ENCODE data around the gene GNS. TPM values are rescaled to one million over a fixed set of nuclear protein-coding genes. Genes with fewer than 3 reads are reported as not detected.

Gene GNS
- total and polyA plus RNA-seq, 8 donors = 7.1 to 66.0 (median 26.0) TPM

DNA sequence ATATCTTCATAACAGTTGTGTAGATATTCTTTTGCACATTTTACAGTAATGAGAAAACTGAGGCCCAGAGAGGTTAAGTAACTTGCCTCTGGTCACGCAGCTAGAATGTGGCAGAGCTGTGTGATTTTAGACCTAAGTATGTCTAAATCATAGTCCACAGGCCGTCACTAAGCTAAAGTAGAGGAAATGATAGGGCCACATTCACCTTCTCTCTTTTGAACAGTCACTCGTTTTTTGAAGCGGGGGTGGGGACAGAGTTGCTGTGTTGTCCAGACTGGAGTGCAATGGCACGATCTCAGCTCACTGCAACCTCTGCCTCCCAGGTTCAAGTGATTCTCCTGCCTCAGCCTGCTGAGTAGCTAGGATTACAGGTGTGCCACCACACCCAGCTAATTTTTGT, 80.4 kb downstream of the GNS start:
- peaks cover 9 to 40% (median 25%) of the 10 kb centered on the region in 3 donors for H3K4me1 ChIP-seq
- intact Hi-C loops (cut with DNase I) = loop anchor here in 1 of 3 donors (10.0 kb wide), 1 partner anchor 74 kb away; no protein-coding TSS in a partner anchor
- 78 to 85% methylated on average over 5 of the region's 5 CpGs for WGBS, 2 donors

GRCh38 chr12:64678248-64678647, 81.0 kb downstream of the GNS start:
- FAIRE-seq (no peak), ATAC-seq (peak in 3 of 4 donors; percentile 31 to 58 (median 40)), DNase-seq (no peak)
- Histone ChIP-seq H3K27ac (no peak overlapping the region), H3K4me3 (no peak overlapping the region), H3K27me3 (no peaks in the 10 kb centered on the region), H3K4me1 (peaks cover 10 to 41% (median 27%) of the 10 kb centered on the region in 3 donors), H3K9me3 (no peaks in the 10 kb centered on the region), H3K36me3 (no peaks in the 10 kb centered on the region)
- TF ChIP-seq, protein P1, sequence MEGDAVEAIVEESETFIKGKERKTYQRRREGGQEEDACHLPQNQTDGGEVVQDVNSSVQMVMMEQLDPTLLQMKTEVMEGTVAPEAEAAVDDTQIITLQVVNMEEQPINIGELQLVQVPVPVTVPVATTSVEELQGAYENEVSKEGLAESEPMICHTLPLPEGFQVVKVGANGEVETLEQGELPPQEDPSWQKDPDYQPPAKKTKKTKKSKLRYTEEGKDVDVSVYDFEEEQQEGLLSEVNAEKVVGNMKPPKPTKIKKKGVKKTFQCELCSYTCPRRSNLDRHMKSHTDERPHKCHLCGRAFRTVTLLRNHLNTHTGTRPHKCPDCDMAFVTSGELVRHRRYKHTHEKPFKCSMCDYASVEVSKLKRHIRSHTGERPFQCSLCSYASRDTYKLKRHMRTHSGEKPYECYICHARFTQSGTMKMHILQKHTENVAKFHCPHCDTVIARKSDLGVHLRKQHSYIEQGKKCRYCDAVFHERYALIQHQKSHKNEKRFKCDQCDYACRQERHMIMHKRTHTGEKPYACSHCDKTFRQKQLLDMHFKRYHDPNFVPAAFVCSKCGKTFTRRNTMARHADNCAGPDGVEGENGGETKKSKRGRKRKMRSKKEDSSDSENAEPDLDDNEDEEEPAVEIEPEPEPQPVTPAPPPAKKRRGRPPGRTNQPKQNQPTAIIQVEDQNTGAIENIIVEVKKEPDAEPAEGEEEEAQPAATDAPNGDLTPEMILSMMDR (IDR thresholded peaks at IDR 0.05) = peak in 2 of 4 donors; percentile 11 to 14
- 51 to 65% methylated on average over 2 of the region's 2 CpGs for WGBS, 2 donors
- intact Hi-C loops (cut with DNase I) = loop anchor here in 1 of 3 donors (10.0 kb wide), 1 partner anchor 73 kb away; no protein-coding TSS in a partner anchor

More for the DNA sequence above, 80.4 kb downstream of the GNS start:
- no peaks in the 10 kb centered on the region for H3K36me3 ChIP-seq
- H3K4me3 ChIP-seq = no peak overlapping the region
- H3K27ac ChIP-seq = no peak overlapping the region
- no peaks in the 10 kb centered on the region for H3K27me3 ChIP-seq
- TF ChIP-seq, protein P1 (IDR thresholded peaks at IDR 0.05) = no peak
- no peaks in the 10 kb centered on the region for H3K9me3 ChIP-seq
- ATAC-seq = no peak
- no peak for DNase-seq
- FAIRE-seq = no peak

DNA sequence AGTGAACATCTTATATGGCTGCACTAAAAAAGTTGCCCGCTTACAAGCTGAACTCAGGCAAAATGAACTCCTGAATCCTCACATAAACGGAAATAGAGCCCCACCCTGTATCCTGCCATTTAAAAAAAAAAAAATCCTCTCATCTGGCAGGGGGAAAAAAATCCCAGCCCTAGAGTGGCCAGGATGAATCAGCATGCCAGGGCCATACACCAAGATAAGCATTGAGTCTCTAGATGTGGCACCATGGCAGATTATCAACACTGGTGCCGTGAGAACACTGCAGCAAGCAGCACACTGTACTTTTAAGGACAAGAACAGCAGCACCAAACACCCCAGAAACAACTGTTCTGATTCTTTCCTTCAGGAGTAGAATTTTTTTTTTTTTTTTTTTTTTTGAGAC, 83.4 kb downstream of the GNS start:
- H3K27me3 ChIP-seq = no peaks in the 10 kb centered on the region
- no peaks in the 10 kb centered on the region for H3K9me3 ChIP-seq
- 52 to 55% methylated on average over 3 of the region's 3 CpGs for WGBS, 2 donors
- DNase-seq (peak in 4 of 6 donors; percentile 61 to 77 (median 76)), FAIRE-seq (no peak), ATAC-seq (peak; percentile 71 to 77 (median 74))
- TF ChIP-seq, protein P1 (IDR thresholded peaks at IDR 0.05) = no peak
- H3K4me3 ChIP-seq = no peak overlapping the region
- intact Hi-C loops (cut with DNase I) = loop anchor here in 1 of 3 donors (10.0 kb wide), 1 partner anchor 71 kb away; no protein-coding TSS in a partner anchor
- no peaks in the 10 kb centered on the region for H3K36me3 ChIP-seq
- peak overlapping the region in 1 of 4 donors; percentile 15 for H3K27ac ChIP-seq
- H3K4me1 ChIP-seq = peaks cover 27 to 59% (median 45%) of the 10 kb centered on the region in 3 donors

GRCh38 chr12:64674367-64674922, 84.8 kb downstream of the GNS start:
- ATAC-seq = no peak
- H3K27me3 ChIP-seq = no peaks in the 10 kb centered on the region
- H3K27ac ChIP-seq = peak overlapping the region in 1 of 4 donors; percentile 81
- intact Hi-C loops (cut with DNase I) = loop anchor here in 1 of 3 donors (10.0 kb wide), 1 partner anchor 70 kb away; no protein-coding TSS in a partner anchor
- no peak overlapping the region for H3K4me3 ChIP-seq
- no peak for FAIRE-seq
- TF ChIP-seq, protein P1 (IDR thresholded peaks at IDR 0.05) = no peak
- no peak for DNase-seq
- 91 to 95% methylated on average over 10 of the region's 10 CpGs for WGBS, 2 donors
- H3K9me3 ChIP-seq = no peaks in the 10 kb centered on the region
- H3K36me3 ChIP-seq = no peaks in the 10 kb centered on the region
- peaks cover 37 to 66% (median 52%) of the 10 kb centered on the region in 3 donors for H3K4me1 ChIP-seq

Measured in pancreas (tissue), 10 donors.